ENCODE results near the gene SLC35F3.
"Not testable (repeated sequence)": the region's sequence is repeated elsewhere in the genome, so short reads cannot be mapped to it uniquely, and the experiment has no call there.

SLC35F3 gene

GRCh38 chr1:234206651-234207284 is 302.3 kb downstream of the SLC35F3 start:
- no peak for DNase-seq (ENCODE audit: low read depth)
- TF ChIP-seq POLR2A (IDR thresholded peaks at IDR 0.05; ENCODE audit: extremely low read depth, insufficient read length) = no peak
- TF ChIP-seq MAX (IDR thresholded peaks at IDR 0.05; ENCODE audit: low read depth, low read length) = no peak
- no peak overlapping the region for H3K4me3 ChIP-seq (ENCODE audit: low read depth, low read length)

- TF ChIP-seq MAX (IDR thresholded peaks at IDR 0.05; ENCODE audit: low read depth, low read length) (no peak), MYC (IDR thresholded peaks at IDR 0.05; ENCODE audit: low read depth, low read length) (no peak)
- no peak overlapping the region for H3K4me3 ChIP-seq (ENCODE audit: low read depth, low read length)
Observed at GRCh38 chr1:234208351-234208750, 303.9 kb downstream of the SLC35F3 start.

GRCh38 chr1:234208791-234209190 is 304.3 kb downstream of the SLC35F3 start:
- H3K4me3 ChIP-seq (ENCODE audit: low read depth, low read length) = no peak overlapping the region
- no peak for TF ChIP-seq POLR2A (IDR thresholded peaks at IDR 0.05; ENCODE audit: extremely low read depth, insufficient read length)
- TF ChIP-seq MAX (IDR thresholded peaks at IDR 0.05; ENCODE audit: low read depth, low read length) = no peak
- no peak for TF ChIP-seq MYC (IDR thresholded peaks at IDR 0.05; ENCODE audit: low read depth, low read length)
- TF ChIP-seq CTCF (IDR thresholded peaks at IDR 0.05; ENCODE audit: low read depth, low read length) = no peak

More at GRCh38 chr1:234208351-234208750, 303.9 kb downstream of the SLC35F3 start:
- DNase-seq (ENCODE audit: low read depth) = no peak

GRCh38 chr1:234210429-234210828 is 306.0 kb downstream of the SLC35F3 start:
- H3K4me3 ChIP-seq (ENCODE audit: low read depth, low read length); DNase-seq (ENCODE audit: low read depth): not testable (repeated sequence)

More at GRCh38 chr1:234208791-234209190, 304.3 kb downstream of the SLC35F3 start:
- no peak for DNase-seq (ENCODE audit: low read depth)

- not testable (repeated sequence) for H3K4me3 ChIP-seq (ENCODE audit: low read depth, low read length); DNase-seq (ENCODE audit: low read depth)
Observed at GRCh38 chr1:234211855-234212254, 307.4 kb downstream of the SLC35F3 start.

GRCh38 chr1:234212764-234213657 is 308.5 kb downstream of the SLC35F3 start:
- H3K4me3 ChIP-seq (ENCODE audit: low read depth, low read length) = no peak overlapping the region
- peak; percentile 73 for DNase-seq (ENCODE audit: low read depth)
- TF ChIP-seq CTCF (IDR thresholded peaks at IDR 0.05; ENCODE audit: low read depth, low read length) (peak; percentile 60), MAX (IDR thresholded peaks at IDR 0.05; ENCODE audit: low read depth, low read length) (0 out of 2 replicates have a peak, but pooled peaks have one; percentile 12), MYC (IDR thresholded peaks at IDR 0.05; ENCODE audit: low read depth, low read length) (no peak), POLR2A (IDR thresholded peaks at IDR 0.05; ENCODE audit: extremely low read depth, insufficient read length) (no peak)

- peak; percentile 82 for DNase-seq (ENCODE audit: low read depth)
- H3K4me3 ChIP-seq (ENCODE audit: low read depth, low read length) = peak overlapping the region; percentile 16
- TF ChIP-seq POLR2A (IDR thresholded peaks at IDR 0.05; ENCODE audit: extremely low read depth, insufficient read length) (no peak), MAX (IDR thresholded peaks at IDR 0.05; ENCODE audit: low read depth, low read length) (no peak), MYC (IDR thresholded peaks at IDR 0.05; ENCODE audit: low read depth, low read length) (no peak), CTCF (IDR thresholded peaks at IDR 0.05; ENCODE audit: low read depth, low read length) (no peak)
Observed at GRCh38 chr1:234213658-234214128, 309.2 kb downstream of the SLC35F3 start.

All from NB4 (cell line).